AG10803 (cell line): ENCODE results near the gene KRTAP10-8.

Source experiments
- DNase-seq: peaks from one replicate; pipeline ENCODE4 v3.0.0; 2010; ENCODE audit warnings: low read depth
- H3K4me3 ChIP-seq: 2 replicates; pipeline ENCODE4 v1.5.1; 2011; ENCODE audit warnings: mild to moderate bottlenecking, low read length, control low read depth
- TF ChIP-seq, protein P1 (sequence below): conservative IDR thresholded peaks from 2 replicates; pipeline ENCODE4 v1.5.1; 2011; ENCODE audit warnings: mild to moderate bottlenecking, low read length, control low read depth, inconsistent platforms

KRTAP10-8 gene

GRCh38 chr21:44649521-44650100 lies 37.7 kb downstream of the KRTAP10-8 start:
- TF ChIP-seq, protein P1, sequence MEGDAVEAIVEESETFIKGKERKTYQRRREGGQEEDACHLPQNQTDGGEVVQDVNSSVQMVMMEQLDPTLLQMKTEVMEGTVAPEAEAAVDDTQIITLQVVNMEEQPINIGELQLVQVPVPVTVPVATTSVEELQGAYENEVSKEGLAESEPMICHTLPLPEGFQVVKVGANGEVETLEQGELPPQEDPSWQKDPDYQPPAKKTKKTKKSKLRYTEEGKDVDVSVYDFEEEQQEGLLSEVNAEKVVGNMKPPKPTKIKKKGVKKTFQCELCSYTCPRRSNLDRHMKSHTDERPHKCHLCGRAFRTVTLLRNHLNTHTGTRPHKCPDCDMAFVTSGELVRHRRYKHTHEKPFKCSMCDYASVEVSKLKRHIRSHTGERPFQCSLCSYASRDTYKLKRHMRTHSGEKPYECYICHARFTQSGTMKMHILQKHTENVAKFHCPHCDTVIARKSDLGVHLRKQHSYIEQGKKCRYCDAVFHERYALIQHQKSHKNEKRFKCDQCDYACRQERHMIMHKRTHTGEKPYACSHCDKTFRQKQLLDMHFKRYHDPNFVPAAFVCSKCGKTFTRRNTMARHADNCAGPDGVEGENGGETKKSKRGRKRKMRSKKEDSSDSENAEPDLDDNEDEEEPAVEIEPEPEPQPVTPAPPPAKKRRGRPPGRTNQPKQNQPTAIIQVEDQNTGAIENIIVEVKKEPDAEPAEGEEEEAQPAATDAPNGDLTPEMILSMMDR: no peak
- DNase-seq: no peak
- H3K4me3 ChIP-seq: no peak overlapping the region

DNA sequence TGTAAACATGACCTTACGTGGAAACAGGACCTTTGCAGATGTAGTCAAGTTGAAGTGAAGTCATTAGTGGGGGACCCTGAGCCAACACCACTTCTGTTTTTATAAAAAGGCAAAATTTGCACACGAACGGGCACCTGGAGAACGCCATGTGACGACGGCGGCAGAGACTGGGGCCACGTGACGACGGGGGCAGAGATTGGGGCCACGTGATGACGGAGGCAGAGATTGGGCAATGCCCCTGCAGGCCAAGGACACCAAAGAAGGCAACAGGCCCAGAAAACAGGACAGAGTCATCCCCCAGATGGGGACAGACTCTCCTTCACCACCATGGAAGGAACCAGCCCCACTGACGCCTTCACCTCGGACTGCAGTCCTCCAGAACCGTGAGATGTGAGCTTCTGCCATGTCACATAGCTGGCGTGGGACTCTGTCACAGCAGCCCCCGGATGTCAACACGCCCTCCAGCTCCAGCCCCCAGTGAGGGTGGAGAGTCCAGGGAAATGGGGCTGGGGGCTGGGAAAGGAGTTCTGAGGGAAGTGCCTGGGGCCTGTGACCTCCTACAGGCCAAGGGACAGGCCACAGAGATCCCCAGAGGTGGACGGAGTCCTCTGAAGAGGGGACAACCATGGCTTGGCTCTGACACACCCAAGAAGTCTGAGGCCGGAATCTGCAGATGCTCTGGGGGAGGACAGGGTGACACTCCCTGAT lies 38.5 kb downstream of the KRTAP10-8 start:
- no peak overlapping the region for H3K4me3 ChIP-seq
- DNase-seq: no peak
- TF ChIP-seq, protein P1: no peak

- DNase-seq: no peak
- no peak overlapping the region for H3K4me3 ChIP-seq
- TF ChIP-seq, protein P1: no peak
Measured at GRCh38 chr21:44650973-44651675, 39.2 kb downstream of the KRTAP10-8 start.

GRCh38 chr21:44653123-44653522 lies 41.2 kb downstream of the KRTAP10-8 start:
- TF ChIP-seq, protein P1: no peak
- DNase-seq: no peak
- H3K4me3 ChIP-seq: no peak overlapping the region

DNA sequence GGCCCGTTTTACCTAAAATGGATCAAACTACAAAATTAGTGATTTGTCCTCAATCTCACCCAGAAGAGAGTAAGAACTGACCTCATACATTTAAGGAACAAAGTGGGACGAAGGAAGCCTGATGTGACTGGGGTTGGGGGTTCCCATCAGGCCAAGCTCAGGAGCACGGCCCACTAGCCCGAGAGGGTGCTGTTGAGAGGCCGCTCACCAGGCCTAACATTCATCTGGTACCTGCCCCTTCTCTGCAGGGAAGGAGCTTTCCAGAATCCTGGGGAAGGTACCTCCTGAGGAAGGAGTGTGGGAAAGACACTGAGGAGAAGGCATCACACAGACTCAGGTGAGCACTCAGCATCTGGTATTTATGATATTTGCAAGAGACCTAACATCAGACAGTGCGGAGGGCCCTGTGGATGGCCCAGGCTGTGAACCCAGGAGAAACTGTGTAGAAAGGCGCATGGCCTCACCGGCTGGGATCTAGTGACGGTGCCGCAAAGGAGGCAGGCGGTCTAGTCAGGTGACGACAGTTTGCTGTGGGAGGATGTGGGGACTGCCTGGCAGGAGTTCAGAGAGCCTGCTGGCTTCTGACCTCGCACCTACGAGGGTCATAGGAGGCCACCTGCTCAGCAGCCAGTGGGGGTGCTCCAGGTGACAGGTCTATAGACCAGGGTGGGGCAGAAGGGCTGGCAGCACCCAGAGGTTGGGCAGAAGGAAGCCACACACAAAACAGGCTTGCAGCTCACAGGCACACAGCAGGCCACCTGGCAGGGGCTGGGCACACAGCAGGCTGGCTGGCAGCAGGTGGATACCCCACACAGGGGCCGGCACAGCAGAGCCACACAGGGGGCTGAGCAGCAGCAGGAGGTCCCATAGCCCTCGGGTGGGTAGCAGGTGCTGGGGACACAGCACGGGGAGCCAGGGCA lies 42.0 kb downstream of the KRTAP10-8 start:
- DNase-seq: no peak
- H3K4me3 ChIP-seq: no peak overlapping the region
- TF ChIP-seq, protein P1: no peak

- TF ChIP-seq, protein P1: no peak
- DNase-seq: no peak
- H3K4me3 ChIP-seq: no peak within 1 kb of the TSS
Measured at GRCh38 chr21:44654576-44655175, 42.8 kb downstream of the KRTAP10-8 start, which contains the start of gene KRTAP12-4. Gene KRTAP12-4 (minus strand): TSS chr21:44654659. CDS start chr21:44654614, 45 bp downstream.
